ENCODE data around the gene RBM12.

RBM12 gene

DNA sequence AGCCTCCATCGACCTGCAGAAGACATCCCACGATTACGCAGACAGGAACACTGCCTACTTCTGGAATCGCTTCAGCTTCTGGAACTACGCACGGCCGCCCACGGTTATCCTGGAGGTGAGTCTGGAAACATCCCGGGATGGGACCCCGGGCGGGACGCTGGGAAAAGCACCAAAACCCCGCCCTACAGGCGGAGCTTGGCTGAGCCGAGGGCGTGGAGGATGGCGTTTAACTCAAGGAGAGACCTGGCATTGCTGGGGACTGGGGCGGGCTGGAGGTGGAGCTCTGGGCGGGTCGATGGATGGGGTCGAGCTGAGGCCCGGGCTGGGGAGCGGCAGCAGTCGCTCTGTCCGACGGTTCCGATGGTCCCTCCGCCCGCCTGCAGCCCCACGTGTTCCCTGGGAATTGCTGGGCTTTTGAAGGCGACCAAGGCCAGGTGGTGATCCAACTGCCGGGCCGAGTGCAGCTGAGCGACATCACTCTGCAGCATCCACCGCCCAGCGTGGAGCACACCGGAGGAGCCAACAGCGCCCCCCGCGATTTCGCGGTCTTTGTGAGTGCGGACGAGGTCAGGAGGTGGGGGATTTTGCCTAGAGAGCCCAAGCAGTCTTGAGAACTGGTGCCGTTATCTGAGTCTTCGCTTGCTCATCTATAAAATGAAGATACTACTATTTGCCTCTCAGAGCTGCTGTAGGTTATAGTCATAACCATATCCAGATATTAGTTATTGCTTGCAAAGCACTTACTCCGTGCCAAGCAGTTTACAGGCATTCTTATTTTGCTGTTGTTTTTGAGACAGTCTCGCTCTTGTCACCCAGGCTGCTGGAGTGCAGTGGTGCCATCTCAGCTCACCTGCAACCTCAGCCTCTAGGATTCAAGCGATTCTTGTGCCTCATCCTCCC, 45.3 kb downstream of the RBM12 start:
- no peak for TF ChIP-seq POLR2A (IDR thresholded peaks at IDR 0.05; ENCODE audit: extremely low read depth, insufficient read length)
- TF ChIP-seq, protein P1, sequence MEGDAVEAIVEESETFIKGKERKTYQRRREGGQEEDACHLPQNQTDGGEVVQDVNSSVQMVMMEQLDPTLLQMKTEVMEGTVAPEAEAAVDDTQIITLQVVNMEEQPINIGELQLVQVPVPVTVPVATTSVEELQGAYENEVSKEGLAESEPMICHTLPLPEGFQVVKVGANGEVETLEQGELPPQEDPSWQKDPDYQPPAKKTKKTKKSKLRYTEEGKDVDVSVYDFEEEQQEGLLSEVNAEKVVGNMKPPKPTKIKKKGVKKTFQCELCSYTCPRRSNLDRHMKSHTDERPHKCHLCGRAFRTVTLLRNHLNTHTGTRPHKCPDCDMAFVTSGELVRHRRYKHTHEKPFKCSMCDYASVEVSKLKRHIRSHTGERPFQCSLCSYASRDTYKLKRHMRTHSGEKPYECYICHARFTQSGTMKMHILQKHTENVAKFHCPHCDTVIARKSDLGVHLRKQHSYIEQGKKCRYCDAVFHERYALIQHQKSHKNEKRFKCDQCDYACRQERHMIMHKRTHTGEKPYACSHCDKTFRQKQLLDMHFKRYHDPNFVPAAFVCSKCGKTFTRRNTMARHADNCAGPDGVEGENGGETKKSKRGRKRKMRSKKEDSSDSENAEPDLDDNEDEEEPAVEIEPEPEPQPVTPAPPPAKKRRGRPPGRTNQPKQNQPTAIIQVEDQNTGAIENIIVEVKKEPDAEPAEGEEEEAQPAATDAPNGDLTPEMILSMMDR (IDR thresholded peaks at IDR 0.05; ENCODE audit: low read depth, low read length): peak; percentile 54
- H3K4me3 ChIP-seq (ENCODE audit: low read depth, low read length): no peak overlapping the region
- peak; percentile 74 for DNase-seq (ENCODE audit: low read depth)

DNA sequence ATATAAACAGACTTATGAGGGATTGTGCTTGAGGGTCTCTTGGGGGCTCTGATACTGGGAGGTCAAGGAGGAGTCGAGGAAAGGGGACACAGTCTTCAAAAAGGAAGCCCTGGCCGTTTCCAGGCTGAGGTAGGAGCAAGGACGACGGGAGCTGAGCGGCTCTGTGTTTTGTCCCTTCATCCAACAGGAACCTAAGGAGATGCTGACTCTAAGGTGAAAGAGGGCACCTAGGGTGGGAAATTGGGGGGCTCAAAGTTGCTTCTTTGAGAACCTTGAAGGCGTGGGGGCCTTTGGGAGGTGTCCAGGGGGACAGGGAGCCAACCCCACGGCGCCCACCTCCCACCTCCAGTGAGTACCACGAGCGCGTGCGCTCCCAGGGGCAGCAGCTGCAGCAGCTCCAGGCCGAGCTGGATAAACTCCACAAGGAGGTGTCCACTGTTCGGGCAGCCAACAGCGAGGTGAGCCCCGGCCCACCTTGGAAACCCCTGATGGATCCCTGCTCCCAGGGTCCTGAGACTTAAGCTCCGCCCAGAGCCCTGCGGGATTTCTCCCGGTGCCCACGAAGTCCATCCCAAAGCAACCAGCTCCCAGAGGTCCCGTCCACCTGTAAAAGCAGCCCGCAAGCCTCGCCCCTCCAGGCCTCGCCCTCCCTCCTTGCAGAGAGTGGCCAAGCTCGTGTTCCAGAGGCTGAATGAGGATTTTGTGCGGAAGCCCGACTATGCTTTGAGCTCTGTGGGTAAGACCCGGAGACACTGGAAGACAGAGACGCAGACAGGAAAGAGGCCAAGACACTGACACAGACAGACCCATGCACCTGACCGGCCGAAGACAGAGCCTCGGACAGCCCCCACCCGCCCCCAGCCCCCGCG, 46.2 kb downstream of the RBM12 start:
- peak overlapping the region; percentile 65 for H3K4me3 ChIP-seq (ENCODE audit: low read depth, low read length)
- TF ChIP-seq, protein P1 (IDR thresholded peaks at IDR 0.05; ENCODE audit: low read depth, low read length): no peak
- no peak for DNase-seq (ENCODE audit: low read depth)

DNA sequence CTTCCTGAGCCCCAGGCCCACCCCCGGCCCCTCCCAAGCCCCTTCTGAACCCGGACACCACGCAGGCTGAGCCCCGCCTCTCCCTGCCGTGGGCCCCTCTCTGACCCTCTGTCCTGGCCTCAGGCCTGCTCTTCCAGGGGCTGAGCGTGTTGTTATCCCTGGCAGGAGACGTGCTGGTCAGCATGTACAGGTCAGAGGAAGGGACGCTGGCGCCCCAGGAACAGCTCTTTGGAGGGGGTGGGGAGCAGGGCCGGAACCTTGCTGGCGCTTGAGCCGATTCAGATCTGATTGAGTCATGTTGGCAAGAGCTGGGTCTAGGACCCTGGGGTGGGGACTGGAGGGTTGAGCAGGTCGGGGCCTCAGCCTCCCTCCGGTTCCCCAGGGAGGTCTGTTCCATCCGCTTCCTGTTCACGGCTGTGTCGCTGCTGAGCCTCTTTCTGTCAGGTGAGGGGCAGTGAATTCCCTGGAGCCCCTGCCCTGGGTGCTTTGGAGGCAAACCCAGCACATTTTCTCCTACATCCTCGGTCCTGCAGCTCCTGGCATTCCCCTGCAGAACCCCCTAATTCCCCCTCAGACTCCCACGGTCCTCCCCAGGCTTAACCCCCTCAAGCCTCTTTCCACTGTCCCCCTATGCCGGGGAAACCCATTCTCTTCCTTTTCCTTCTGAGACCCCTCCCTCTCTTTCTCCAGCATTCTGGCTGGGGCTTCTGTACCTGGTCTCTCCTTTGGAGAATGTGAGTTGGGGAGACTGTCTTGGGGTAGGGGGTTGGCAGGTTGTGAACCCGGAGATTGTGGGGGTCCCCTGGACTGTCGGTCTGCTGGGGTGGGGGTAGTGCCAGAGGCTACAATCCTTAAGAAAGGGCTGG, 47.1 kb downstream of the RBM12 start:
- peak overlapping the region; percentile 65 for H3K4me3 ChIP-seq (ENCODE audit: low read depth, low read length)

DNA sequence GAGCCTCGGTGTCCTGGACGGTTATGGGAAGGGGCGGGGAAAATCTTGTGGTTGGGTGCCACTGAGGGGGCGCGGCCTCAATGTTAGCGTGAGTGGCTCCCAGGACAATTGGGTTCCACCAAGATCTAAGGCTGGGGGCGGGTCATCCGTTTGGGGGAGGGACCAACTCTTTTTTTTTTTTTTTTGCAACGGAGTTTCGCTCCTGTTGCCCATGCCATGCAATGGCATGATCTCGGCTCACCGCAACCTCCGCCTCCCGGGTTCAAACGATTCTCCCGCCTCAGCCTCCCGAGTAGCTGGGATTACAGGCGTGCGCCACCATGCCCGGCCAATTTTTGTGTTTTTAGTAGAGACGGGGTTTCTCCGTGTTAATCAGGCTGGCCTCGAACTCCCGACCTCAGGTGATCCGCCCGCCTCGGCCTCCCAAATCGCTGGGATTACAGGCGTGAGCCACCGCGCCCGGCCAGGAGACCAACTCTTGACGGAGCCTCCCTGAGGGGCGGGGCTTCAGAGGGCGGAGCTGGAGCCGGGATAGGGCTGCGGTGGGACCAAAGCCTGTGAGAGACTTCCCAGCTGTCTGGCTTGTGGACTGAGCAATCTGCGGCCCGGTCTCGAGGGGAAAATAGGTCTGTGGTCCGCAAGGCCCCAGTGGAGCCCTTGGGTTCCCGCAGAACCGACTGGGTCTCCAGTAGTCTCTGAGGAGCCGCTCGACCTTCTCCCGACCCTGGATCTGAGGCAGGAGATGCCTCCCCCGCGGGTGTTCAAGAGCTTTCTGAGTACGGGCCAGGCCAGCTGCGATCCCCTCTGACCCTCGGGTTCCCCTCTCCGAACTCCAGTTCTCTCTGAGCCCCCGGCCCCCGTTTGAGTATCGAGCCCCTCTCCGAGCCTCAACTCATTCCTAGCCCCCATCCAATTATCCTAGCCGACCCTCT, 48.0 kb downstream of the RBM12 start:
- H3K4me3 ChIP-seq (ENCODE audit: low read depth, low read length): peak overlapping the region; percentile 65
- TF ChIP-seq MYC (IDR thresholded peaks at IDR 0.05; ENCODE audit: low read depth, low read length): peak; percentile 16
- TF ChIP-seq POLR2A (IDR thresholded peaks at IDR 0.05; ENCODE audit: extremely low read depth, insufficient read length): peak; percentile 62
- TF ChIP-seq, protein P2, sequence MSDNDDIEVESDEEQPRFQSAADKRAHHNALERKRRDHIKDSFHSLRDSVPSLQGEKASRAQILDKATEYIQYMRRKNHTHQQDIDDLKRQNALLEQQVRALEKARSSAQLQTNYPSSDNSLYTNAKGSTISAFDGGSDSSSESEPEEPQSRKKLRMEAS (IDR thresholded peaks at IDR 0.05; ENCODE audit: low read depth, low read length): no peak
- TF ChIP-seq, protein P1 (IDR thresholded peaks at IDR 0.05; ENCODE audit: low read depth, low read length): no peak
- DNase-seq (ENCODE audit: low read depth): peak; percentile 93

More for the DNA sequence above, 47.1 kb downstream of the RBM12 start:
- DNase-seq (ENCODE audit: low read depth): peak; percentile 96
- TF ChIP-seq, protein P1 (IDR thresholded peaks at IDR 0.05; ENCODE audit: low read depth, low read length): peak; percentile 4
- peak; percentile 61 for TF ChIP-seq POLR2A (IDR thresholded peaks at IDR 0.05; ENCODE audit: extremely low read depth, insufficient read length)
- peak; percentile 91 for TF ChIP-seq MYC (IDR thresholded peaks at IDR 0.05; ENCODE audit: low read depth, low read length)
- TF ChIP-seq, protein P2 (IDR thresholded peaks at IDR 0.05; ENCODE audit: low read depth, low read length): peak; percentile 76
